ENCODE measurements around the gene TJP2.
A peak's percentile ranks its signal among the peaks of the same experiment; 100 is the strongest.
"Not testable (repeated sequence)": the region's sequence is repeated elsewhere in the genome, so short reads cannot be mapped to it uniquely, and the experiment has no call there.

TJP2 gene

GRCh38 chr9:69157751-69158466 is 16.2 kb upstream of the TJP2 start:
- DNase-seq (ENCODE audit: extremely low read depth in 1 of 2, low read depth in 1 of 2) = no peak

- no peak for DNase-seq (ENCODE audit: extremely low read depth in 1 of 2, low read depth in 1 of 2)
These were observed 15.6 kb upstream of the TJP2 start for GRCh38 chr9:69158471-69158870.

GRCh38 chr9:69164573-69164972 is 9.5 kb upstream of the TJP2 start:
- DNase-seq (ENCODE audit: extremely low read depth in 1 of 2, low read depth in 1 of 2) = not testable (repeated sequence)

- no peak for DNase-seq (ENCODE audit: extremely low read depth in 1 of 2, low read depth in 1 of 2)
These were observed 8.5 kb upstream of the TJP2 start for GRCh38 chr9:69165581-69165980.

GRCh38 chr9:69168709-69169217 is 5.3 kb upstream of the TJP2 start:
- peak in 1 of 2 donors; percentile 61 for DNase-seq (ENCODE audit: extremely low read depth in 1 of 2, low read depth in 1 of 2)

GRCh38 chr9:69170231-69170630 is 3.8 kb upstream of the TJP2 start:
- DNase-seq (ENCODE audit: extremely low read depth in 1 of 2, low read depth in 1 of 2) = no peak

GRCh38 chr9:69171049-69171448 is 3.0 kb upstream of the TJP2 start:
- DNase-seq (ENCODE audit: extremely low read depth in 1 of 2, low read depth in 1 of 2) = no peak

- no peak for DNase-seq (ENCODE audit: extremely low read depth in 1 of 2, low read depth in 1 of 2)
These were observed 2.6 kb upstream of the TJP2 start for GRCh38 chr9:69171517-69171916.

GRCh38 chr9:69172895-69173294 is 1.2 kb upstream of the TJP2 start:
- no peak for DNase-seq (ENCODE audit: extremely low read depth in 1 of 2, low read depth in 1 of 2)

- no peak for DNase-seq (ENCODE audit: extremely low read depth in 1 of 2, low read depth in 1 of 2)
These were observed 583 bp upstream of the TJP2 start for GRCh38 chr9:69173497-69173890.

GRCh38 chr9:69174616-69175463 is 763 bp downstream of the TJP2 start:
- DNase-seq (ENCODE audit: extremely low read depth in 1 of 2, low read depth in 1 of 2) = peak in 1 of 2 donors; percentile 52

- DNase-seq (ENCODE audit: extremely low read depth in 1 of 2, low read depth in 1 of 2) = no peak
These were observed 1.4 kb downstream of the TJP2 start for GRCh38 chr9:69175486-69175885.

GRCh38 chr9:69176471-69177171 is 2.5 kb downstream of the TJP2 start:
- DNase-seq (ENCODE audit: extremely low read depth in 1 of 2, low read depth in 1 of 2) = no peak

GRCh38 chr9:69178583-69179011 is 4.5 kb downstream of the TJP2 start:
- no peak for DNase-seq (ENCODE audit: extremely low read depth in 1 of 2, low read depth in 1 of 2)

- no peak for DNase-seq (ENCODE audit: extremely low read depth in 1 of 2, low read depth in 1 of 2)
These were observed 5.0 kb downstream of the TJP2 start for GRCh38 chr9:69179037-69179436.

- DNase-seq (ENCODE audit: extremely low read depth in 1 of 2, low read depth in 1 of 2) = no peak
These were observed 6.1 kb downstream of the TJP2 start for GRCh38 chr9:69180200-69180599.

- DNase-seq (ENCODE audit: extremely low read depth in 1 of 2, low read depth in 1 of 2) = peak in 1 of 2 donors; percentile 49
These were observed 6.6 kb downstream of the TJP2 start for GRCh38 chr9:69180670-69181069.

- no peak for DNase-seq (ENCODE audit: extremely low read depth in 1 of 2, low read depth in 1 of 2)
These were observed 7.9 kb downstream of the TJP2 start for GRCh38 chr9:69181908-69182353.

GRCh38 chr9:69184266-69184665 is 10.2 kb downstream of the TJP2 start:
- no peak for DNase-seq (ENCODE audit: extremely low read depth in 1 of 2, low read depth in 1 of 2)

GRCh38 chr9:69186841-69187611 is 12.9 kb downstream of the TJP2 start:
- DNase-seq (ENCODE audit: extremely low read depth in 1 of 2, low read depth in 1 of 2) = no peak

Data from stimulated activated CD8-positive, alpha-beta memory T cell treated with anti-CD3 and anti-CD28 coated beads, Interleukin-7, amount 100 ng/mL, for 48 hours (primary cell).